ENCODE data around the gene MYH6.
"Not testable (repeated sequence)": the region's sequence is repeated elsewhere in the genome, so short reads cannot be mapped to it uniquely, and the experiment has no call there.

MYH6 gene

DNA sequence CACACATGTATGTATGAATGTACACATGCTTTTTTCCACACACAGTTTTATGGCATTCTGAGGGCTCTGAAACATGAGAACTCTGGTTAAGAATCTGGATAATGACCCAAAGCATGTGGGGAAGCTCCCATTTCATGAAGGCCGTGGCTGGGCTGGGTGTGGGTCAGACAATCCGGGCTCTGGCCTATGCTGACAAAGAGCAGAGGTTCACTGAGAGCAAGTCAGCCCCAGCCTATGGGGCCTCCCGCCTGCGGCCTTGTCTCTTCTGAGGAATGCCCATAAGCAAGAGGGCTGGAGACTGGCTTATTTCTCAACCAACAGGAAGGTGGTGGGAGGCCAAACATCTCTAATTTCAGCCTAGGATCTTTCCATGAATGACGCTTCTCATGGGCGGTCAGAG is 8.5 kb downstream of the MYH6 start:
- in situ Hi-C loops (cut with HindIII; ENCODE audit: low sequenced_read_pairs): no loop called here

GRCh38 chr14:23399136-23399535 is 8.9 kb downstream of the MYH6 start:
- in situ Hi-C loops (cut with HindIII; ENCODE audit: low sequenced_read_pairs): no loop called here

GRCh38 chr14:23398348-23398747 is 9.7 kb downstream of the MYH6 start:
- in situ Hi-C loops (cut with HindIII; ENCODE audit: low sequenced_read_pairs): no loop called here

DNA sequence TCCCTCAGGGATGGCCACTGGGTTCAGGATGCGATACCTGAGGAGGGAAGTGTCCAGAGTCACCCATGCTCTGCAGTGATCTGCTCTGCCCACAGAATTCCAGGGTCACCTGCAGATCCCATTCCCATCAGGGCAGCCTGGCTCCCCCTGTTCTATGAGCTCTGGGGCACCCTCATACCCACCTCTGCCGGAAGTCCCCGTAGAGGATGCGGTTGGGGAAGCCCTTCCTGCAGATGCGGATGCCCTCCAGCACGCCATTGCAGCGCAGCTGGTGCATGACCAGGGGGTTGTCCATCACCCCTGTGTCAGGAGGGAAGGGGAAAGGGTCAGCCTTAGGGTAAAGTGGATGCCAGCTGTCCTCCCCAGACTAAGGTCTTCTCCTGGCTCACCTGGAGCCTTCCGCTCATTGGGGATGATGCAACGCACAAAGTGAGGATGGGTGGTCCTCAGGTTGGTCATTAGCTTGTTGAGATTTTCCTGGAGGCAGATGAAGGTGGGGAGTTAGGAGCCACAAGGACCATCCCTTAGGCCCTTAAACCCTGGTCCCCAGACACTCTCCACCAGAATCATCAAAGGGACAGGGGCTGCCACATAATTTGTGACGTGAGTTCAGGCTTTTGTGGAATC is 11.2 kb downstream of the MYH6 start:
- in situ Hi-C loops (cut with HindIII; ENCODE audit: low sequenced_read_pairs): no loop called here

- in situ Hi-C loops (cut with HindIII; ENCODE audit: low sequenced_read_pairs): no loop called here
These were observed 11.9 kb downstream of the MYH6 start for GRCh38 chr14:23396126-23396525.

DNA sequence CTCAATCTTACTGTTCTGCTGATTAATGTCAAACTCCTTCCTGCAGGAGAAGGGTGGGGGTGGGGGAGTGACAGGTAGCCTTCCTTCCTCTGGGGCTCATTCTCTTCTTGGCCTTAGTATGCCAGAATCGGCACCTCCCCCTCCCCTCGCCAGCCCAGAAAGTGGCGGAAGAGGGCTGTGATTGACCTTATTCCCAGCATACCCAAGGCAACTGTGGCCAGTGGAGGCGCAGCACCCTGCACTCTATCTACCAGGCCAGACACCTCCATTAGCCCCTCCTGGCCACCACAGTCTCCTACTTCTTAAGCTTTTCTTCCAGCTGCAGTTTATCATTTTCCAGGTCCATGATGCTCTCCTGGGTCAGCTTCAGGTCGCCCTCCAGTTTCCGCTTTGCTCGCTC is 15.5 kb downstream of the MYH6 start:
- in situ Hi-C loops (cut with HindIII; ENCODE audit: low sequenced_read_pairs): no loop called here

DNA sequence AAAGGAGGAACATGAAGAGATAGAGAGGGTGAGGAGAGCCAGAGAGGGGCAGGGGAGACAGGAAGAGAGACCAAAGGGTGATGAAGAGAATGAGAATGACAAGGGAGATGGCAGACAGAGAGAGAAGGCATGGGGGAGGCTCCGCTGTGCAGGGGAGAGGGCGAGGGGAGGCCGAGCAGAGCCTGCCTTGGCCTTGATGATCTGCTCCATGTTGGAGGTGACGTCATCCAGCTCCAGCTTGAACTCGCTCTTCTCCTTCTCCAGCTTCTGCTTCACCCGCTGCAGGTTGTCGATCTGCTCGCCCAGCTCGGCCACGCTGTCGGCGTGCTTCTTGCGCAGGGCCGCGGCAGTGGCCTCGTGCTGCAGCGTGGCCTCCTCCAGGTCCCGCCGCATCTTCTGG is 18.2 kb downstream of the MYH6 start:
- in situ Hi-C loops (cut with HindIII; ENCODE audit: low sequenced_read_pairs): not testable (repeated sequence)

DNA sequence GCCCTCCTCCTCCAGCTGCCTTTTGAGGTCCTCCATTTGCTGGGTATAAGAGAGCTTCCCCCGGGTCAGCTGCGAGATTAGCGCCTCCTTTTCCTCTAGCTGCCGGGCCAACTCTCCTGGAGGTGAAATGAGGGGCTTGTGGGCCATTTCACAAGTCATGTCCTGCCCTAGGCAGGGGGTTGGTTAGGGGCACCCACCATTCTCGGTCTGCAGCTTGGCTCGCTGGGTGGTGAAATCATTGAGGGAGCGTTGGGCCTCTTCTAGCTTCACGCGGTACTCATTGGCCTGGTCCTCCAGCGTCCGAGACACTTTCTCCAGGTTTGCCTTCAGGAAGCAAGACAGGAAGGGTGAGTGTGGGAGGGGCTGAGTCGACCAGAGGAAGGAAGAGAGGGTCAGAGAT is 18.7 kb downstream of the MYH6 start:
- in situ Hi-C loops (cut with HindIII; ENCODE audit: low sequenced_read_pairs): no loop called here

GRCh38 chr14:23388996-23389395 is 19.1 kb downstream of the MYH6 start:
- in situ Hi-C loops (cut with HindIII; ENCODE audit: low sequenced_read_pairs): no loop called here

DNA sequence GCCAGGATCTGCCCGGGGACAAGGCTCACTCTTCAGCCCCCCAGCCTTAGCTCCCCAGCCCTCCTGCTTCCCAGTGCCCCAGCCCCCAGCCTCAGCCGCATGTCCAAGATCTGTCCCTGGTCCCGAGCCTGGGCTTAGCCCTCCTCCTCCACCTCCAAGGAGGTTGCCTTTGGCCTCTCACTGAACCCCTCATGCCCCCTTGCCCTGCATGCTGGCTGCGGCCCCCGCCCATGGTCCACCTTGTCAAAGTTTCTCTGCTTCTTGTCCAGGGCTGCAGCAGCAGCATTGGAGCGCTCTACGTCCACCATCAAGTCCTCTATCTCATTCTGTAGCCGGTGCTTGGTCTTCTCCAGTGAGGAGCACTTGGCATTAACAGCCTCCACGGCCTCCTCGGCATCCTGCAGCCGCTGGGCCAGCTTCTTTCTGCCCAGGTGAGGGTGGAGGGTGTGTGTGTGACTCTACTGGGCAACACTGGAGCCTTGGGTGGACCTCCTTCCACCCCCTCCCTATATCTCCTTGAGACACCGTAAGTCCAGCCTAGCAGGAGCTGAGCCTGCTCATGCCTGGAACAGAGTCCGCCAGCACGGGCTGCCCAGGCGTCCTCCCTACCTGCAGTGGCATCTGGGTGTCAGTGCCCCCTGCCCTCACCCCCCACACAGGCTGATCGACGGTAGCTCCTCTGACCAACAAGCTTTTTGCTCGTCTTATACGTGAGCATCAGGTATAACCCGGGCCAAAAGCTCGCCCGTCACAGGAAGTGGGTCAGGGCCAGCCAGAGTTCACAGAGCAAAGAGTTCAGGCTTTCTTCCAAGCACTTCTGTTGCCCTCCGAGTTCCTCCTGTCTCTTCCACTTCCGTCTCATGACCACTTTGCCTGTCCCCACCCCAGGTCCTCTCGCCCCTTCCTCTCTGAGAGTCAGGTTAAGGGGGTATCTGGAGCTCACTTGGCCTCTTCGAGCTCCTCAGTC is 19.9 kb downstream of the MYH6 start:
- in situ Hi-C loops (cut with HindIII; ENCODE audit: low sequenced_read_pairs): no loop called here

DNA sequence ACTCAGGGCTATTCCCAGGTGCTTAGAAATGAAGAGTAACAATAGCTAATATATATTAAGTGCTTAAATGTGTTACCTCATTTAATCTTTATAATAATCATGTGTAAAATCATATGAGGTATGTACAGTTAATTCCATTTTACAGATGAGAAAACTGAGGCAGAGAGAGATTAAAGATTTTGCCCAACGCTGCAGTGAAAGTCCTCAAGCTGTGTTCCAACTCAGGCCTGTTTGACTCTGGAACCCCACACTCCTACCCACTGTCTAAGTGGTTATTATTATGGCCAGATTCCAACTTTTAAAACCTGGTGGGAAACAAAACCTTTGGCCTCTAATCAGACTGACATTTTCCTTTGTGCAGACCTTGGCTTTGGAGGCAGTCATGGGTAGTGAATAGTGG is 21.1 kb downstream of the MYH6 start:
- in situ Hi-C loops (cut with HindIII; ENCODE audit: low sequenced_read_pairs): no loop called here

DNA sequence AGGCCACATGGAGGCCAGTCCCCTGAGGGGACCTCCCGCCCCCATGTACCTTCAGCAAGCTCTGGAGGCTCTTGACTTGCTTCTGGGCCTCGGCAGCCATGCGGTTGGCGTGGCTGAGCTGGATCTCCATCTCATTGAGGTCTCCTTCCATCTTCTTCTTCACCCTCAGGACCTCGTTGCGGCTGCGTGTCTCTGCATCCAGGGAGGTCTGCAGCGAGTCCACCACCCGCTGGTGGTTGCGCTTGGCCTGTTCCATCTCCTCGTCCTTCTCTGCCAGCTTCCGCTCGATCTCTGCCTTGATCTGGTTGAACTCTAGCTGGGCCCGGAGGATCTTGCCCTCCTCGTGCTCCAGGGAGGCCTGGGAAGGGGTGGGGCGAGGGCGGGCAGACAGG is 21.8 kb downstream of the MYH6 start:
- in situ Hi-C loops (cut with HindIII; ENCODE audit: low sequenced_read_pairs): not testable (repeated sequence)

DNA sequence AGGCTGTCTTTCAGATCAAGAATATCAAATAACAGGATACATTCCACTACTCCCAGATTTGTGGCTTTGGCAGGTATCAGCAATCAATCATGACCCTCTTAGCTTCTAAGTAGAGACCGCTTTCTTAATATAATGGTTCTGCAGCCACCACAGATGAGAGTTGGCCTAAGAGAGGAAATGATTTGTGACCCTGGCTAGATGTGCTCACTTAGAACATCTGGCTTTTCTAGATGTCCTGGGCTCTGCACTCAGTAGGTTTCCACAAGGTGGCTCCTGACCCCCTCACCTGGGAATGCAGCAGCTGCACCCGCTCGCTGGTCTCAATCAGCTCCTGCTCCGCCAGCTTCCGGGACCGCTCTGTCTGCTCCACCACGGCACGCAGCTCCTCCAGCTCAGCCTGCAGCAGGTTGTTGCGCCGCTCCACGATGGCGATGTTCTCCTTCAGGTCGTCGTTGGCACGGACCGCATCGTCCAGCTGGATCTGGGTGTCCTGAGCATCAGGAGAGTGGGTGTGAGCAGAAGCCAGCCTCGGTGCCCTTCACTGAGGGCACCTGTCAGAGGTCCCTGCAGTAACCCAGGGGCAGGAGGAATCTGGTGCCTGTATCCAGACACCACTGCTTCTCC is 22.3 kb downstream of the MYH6 start:
- in situ Hi-C loops (cut with HindIII; ENCODE audit: low sequenced_read_pairs): no loop called here

DNA sequence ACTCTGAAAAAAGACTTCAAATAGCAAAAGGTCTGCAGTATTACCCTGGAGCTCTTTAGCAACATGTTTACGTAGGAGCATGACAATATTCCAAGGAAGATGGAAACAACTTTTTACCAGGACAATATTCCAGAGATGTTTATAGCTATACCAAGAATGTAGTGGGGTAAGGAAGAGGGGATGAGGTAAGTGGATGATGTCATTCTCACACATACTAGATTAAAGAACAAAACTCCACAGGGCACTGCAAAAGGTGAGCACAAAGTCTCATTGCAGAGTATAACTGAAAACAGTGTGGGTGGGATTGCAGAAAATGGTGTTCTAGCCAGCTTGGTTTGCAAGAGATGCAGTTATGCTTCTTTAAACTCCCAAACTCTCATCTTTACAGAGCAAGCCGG is 22.8 kb downstream of the MYH6 start:
- in situ Hi-C loops (cut with HindIII; ENCODE audit: low sequenced_read_pairs): no loop called here

GRCh38 chr14:23384364-23385080 is 23.6 kb downstream of the MYH6 start:
- in situ Hi-C loops (cut with HindIII; ENCODE audit: low sequenced_read_pairs): no loop called here

GRCh38 chr14:23382731-23383440 is 25.2 kb downstream of the MYH6 start:
- in situ Hi-C loops (cut with HindIII; ENCODE audit: low sequenced_read_pairs): no loop called here

GRCh38 chr14:23382276-23382675 is 25.8 kb downstream of the MYH6 start:
- in situ Hi-C loops (cut with HindIII; ENCODE audit: low sequenced_read_pairs): no loop called here

DNA sequence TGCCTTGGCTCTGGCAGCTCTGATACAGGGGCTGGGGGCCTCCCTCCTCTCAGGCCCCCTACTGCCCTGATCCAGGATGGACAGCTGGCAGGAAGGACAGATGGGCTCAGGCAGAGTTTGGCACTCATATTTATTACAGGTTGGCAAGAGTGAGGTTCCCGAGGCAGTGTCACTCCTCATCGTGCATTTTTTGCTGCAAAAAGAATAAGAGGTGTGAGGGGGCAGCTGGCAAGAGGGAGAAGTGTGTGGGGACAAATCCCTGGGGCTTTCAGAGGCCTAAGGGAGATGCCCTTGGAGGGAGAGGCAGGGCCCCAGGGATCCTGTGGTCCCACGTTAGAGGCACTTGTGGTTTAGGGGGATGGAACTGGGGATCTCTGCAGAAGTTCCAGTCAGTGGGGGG is 26.2 kb downstream of the MYH6 start:
- in situ Hi-C loops (cut with HindIII; ENCODE audit: low sequenced_read_pairs): no loop called here

- in situ Hi-C loops (cut with HindIII; ENCODE audit: low sequenced_read_pairs): no loop called here
These were observed 27.1 kb downstream of the MYH6 start for GRCh38 chr14:23380976-23381375.

GRCh38 chr14:23380197-23380914 is 27.7 kb downstream of the MYH6 start:
- in situ Hi-C loops (cut with HindIII; ENCODE audit: low sequenced_read_pairs): no loop called here

Data from DLD1 (cell line).